ENCODE results near the gene SPTBN4. TPM values are rescaled to one million over a fixed set of nuclear protein-coding genes. Genes with fewer than 3 reads are reported as not detected.

Gene SPTBN4
- total RNA-seq, 4 donors from 2014 or later = 0.30 to 1.2 (median 0.71) TPM

DNA sequence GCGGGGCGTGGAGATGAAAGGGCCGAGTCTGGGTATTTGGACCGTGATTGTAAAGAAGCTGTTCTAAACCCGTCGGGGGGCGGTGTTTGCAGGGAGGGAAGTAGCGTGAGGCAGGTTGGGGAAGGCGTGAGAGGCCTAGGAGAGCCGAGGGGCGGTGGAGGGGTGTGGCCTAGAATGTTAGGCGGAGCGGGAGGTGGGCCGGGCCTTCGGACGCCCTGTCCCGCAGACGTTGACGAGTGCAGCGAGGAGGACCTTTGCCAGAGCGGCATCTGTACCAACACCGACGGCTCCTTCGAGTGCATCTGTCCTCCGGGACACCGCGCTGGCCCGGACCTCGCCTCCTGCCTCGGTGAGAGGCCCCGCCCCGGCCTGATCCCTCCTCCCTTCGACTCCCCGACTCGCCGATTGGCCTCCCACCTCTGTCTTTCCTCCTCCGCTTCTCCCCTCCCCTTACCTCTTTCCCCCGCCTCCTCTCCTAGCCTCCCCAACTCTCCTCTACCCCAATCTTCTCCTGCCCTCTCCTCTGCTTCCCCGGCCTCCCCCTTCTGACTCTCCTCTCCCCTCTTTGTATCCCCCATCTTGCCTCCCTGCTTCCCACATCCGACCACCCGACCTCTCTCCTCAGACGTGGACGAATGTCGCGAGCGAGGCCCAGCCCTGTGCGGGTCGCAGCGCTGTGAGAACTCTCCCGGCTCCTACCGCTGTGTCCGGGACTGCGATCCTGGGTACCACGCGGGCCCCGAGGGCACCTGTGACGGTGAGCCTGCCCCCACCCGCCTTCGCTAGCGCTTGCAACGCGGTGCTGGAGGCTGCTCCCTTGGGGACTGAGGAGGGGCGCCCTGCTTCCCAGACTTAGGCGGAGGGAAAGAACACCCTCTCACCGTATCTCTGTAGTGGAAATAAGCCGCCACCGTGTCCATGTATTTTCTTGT, 147.2 kb downstream of the SPTBN4 start:
- TF ChIP-seq POLR2A (IDR thresholded peaks at IDR 0.05) = no peak
- TF ChIP-seq EP300 (IDR thresholded peaks at IDR 0.05) = no peak
- TF ChIP-seq CTCF (IDR thresholded peaks at IDR 0.05) = no peak
- TF ChIP-seq POLR2AphosphoS5 (IDR thresholded peaks at IDR 0.05) = no peak
- DNase-seq (ENCODE audit: low spot score in 2 of 2) = peak; percentile 91 to 94
- Histone ChIP-seq H3K27me3 (no peaks in the 10 kb centered on the region), H3K9me3 (no peaks in the 10 kb centered on the region), H3K4me3 (peak overlapping the region; percentile 61), H3K4me1 (peaks cover 72% of the 10 kb centered on the region), H3K27ac (peak overlapping the region; percentile 85), H3K36me3 (peaks cover 3% of the 10 kb centered on the region)
- WGBS = 4% methylated on average over 55 of the region's 67 CpGs

GRCh38 chr19:40614622-40615411, 148.0 kb downstream of the SPTBN4 start:
- no peaks in the 10 kb centered on the region for H3K9me3 ChIP-seq
- peak overlapping the region; percentile 61 for H3K4me3 ChIP-seq
- peak; percentile 93 to 94 for DNase-seq (ENCODE audit: low spot score in 2 of 2)
- 13% methylated on average over 27 of the region's 27 CpGs for WGBS
- TF ChIP-seq CTCF (IDR thresholded peaks at IDR 0.05) = no peak
- TF ChIP-seq POLR2AphosphoS5 (IDR thresholded peaks at IDR 0.05) = no peak
- peak in 1 of 2 donors; percentile 15 for TF ChIP-seq POLR2A (IDR thresholded peaks at IDR 0.05)
- no peak for TF ChIP-seq EP300 (IDR thresholded peaks at IDR 0.05)
- H3K27ac ChIP-seq = peak overlapping the region; percentile 85
- peaks cover 12% of the 10 kb centered on the region for H3K36me3 ChIP-seq
- H3K27me3 ChIP-seq = no peaks in the 10 kb centered on the region
- peaks cover 64% of the 10 kb centered on the region for H3K4me1 ChIP-seq

DNA sequence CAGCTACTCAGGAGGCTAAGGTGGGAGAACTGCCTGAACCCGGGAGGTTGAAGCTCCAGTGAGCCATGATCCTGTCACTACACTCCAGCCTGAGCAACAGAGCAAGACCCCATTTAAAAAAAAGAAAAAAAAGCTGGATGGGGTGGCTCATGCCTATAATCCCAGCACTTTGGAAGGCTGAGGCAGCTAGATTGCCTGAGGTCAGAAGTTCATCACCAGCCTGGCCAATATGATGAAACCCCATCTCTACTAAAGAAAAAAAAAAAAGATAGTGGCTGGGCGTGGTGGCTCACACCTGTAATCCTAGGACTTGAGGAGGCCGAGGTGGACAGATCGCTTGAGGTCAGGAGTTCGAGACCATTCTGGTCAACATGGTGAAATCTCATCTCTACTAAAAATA, 149.4 kb downstream of the SPTBN4 start:
- no peak for DNase-seq (ENCODE audit: low spot score in 2 of 2)
- no peaks in the 10 kb centered on the region for H3K27me3 ChIP-seq
- no peaks in the 10 kb centered on the region for H3K9me3 ChIP-seq
- H3K27ac ChIP-seq = no peak overlapping the region
- H3K36me3 ChIP-seq = peaks cover 24% of the 10 kb centered on the region
- H3K4me1 ChIP-seq = peaks cover 50% of the 10 kb centered on the region
- WGBS = 85% methylated on average over 5 of the region's 5 CpGs
- H3K4me3 ChIP-seq = no peak overlapping the region
- TF ChIP-seq POLR2AphosphoS5 (IDR thresholded peaks at IDR 0.05) = no peak
- no peak for TF ChIP-seq EP300 (IDR thresholded peaks at IDR 0.05)
- no peak for TF ChIP-seq CTCF (IDR thresholded peaks at IDR 0.05)
- TF ChIP-seq POLR2A (IDR thresholded peaks at IDR 0.05) = no peak

DNA sequence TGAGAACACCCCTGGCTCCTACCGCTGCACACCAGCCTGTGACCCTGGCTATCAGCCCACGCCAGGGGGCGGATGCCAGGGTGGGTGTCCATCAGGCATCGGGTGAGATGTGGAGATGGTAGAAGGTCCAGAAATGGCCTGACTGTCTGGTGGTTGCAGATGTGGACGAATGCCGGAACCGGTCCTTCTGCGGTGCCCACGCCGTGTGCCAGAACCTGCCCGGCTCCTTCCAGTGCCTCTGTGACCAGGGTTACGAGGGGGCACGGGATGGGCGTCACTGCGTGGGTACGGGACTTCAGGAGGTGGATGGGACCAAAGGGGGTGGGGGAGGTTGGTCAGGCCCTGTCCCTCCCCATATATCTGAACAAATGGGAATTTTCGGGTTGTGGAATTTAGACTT, 150.1 kb downstream of the SPTBN4 start:
- Histone ChIP-seq H3K4me1 (peaks cover 43% of the 10 kb centered on the region), H3K27me3 (no peaks in the 10 kb centered on the region), H3K9me3 (no peaks in the 10 kb centered on the region), H3K27ac (no peak overlapping the region), H3K4me3 (no peak overlapping the region), H3K36me3 (peaks cover 32% of the 10 kb centered on the region)
- no peak for TF ChIP-seq CTCF (IDR thresholded peaks at IDR 0.05)
- TF ChIP-seq EP300 (IDR thresholded peaks at IDR 0.05) = no peak
- no peak for TF ChIP-seq POLR2A (IDR thresholded peaks at IDR 0.05)
- TF ChIP-seq POLR2AphosphoS5 (IDR thresholded peaks at IDR 0.05) = no peak
- DNase-seq (ENCODE audit: low spot score in 2 of 2) = no peak
- WGBS = 93% methylated on average over 17 of the region's 17 CpGs

- 58% methylated on average over 4 of the region's 4 CpGs for WGBS
- DNase-seq (ENCODE audit: low spot score in 2 of 2) = no peak
- TF ChIP-seq POLR2A (IDR thresholded peaks at IDR 0.05) (no peak), CTCF (IDR thresholded peaks at IDR 0.05) (no peak), POLR2AphosphoS5 (IDR thresholded peaks at IDR 0.05) (no peak), EP300 (IDR thresholded peaks at IDR 0.05) (no peak)
- H3K27me3 ChIP-seq = no peaks in the 10 kb centered on the region
- H3K36me3 ChIP-seq = peaks cover 41% of the 10 kb centered on the region
- no peaks in the 10 kb centered on the region for H3K9me3 ChIP-seq
- peaks cover 36% of the 10 kb centered on the region for H3K4me1 ChIP-seq
- no peak overlapping the region for H3K4me3 ChIP-seq
- no peak overlapping the region for H3K27ac ChIP-seq
Measured at GRCh38 chr19:40617961-40618360, 151.2 kb downstream of the SPTBN4 start.
